H9 (cell line): Measurements from ENCODE around the gene GNAS-AS1. TPM values are rescaled to one million over a fixed set of nuclear protein-coding genes. Genes with fewer than 3 reads are reported as not detected.

Source experiments
- DNase-seq: peaks from one replicate; pipeline ENCODE4 v3.0.0-alpha.2; 2017
- H2AFZ ChIP-seq: one replicate; pipeline ENCODE4 v1.6.1; 2013; ENCODE audit warnings: mild to moderate bottlenecking, low read length, control low read depth, moderate library complexity
- H2AK5ac ChIP-seq: 2 replicates; pipeline ENCODE4 v1.6.1; 2013; ENCODE audit warnings: low read length, control low read depth, mixed read lengths; ENCODE audit not compliant: insufficient read length
- H2BK120ac ChIP-seq: one replicate; pipeline ENCODE4 v1.6.1; 2013; ENCODE audit warnings: low read depth, mild to moderate bottlenecking, low read length, control low read depth, inconsistent platforms; ENCODE audit not compliant: poor library complexity, severe bottlenecking
- H2BK12ac ChIP-seq: 2 replicates; pipeline ENCODE4 v1.6.1; 2013; ENCODE audit warnings: low read length, control low read depth, mixed read lengths, low read depth; ENCODE audit not compliant: insufficient read length
- H2BK15ac ChIP-seq: 2 replicates; pipeline ENCODE4 v1.6.1; 2013; ENCODE audit warnings: low read depth, low read length, control low read depth
- H2BK20ac ChIP-seq: one replicate; pipeline ENCODE4 v1.6.1; 2013; ENCODE audit warnings: low read depth, mild to moderate bottlenecking, low read length, control low read depth, inconsistent platforms; ENCODE audit not compliant: poor library complexity, severe bottlenecking
- H2BK5ac ChIP-seq: 2 replicates; pipeline ENCODE4 v1.6.1; 2013; ENCODE audit warnings: low read length, control low read depth, mixed read lengths; ENCODE audit not compliant: insufficient read length
- H3K14ac ChIP-seq: 2 replicates; pipeline ENCODE4 v1.6.1; 2013; ENCODE audit warnings: low read length, control low read depth; ENCODE audit not compliant: insufficient read depth
- H3K18ac ChIP-seq: 2 replicates; pipeline ENCODE4 v1.6.1; 2013; ENCODE audit warnings: low read depth, mild to moderate bottlenecking, mixed read lengths, low read length, control low read depth; ENCODE audit not compliant: insufficient read length
- H3K23ac ChIP-seq: 2 replicates; pipeline ENCODE4 v1.6.1; 2013; ENCODE audit warnings: low read length, control low read depth, mixed read lengths, low read depth; ENCODE audit not compliant: insufficient read length
- H3K23me2 ChIP-seq: 2 replicates; pipeline ENCODE4 v1.6.1; 2013; ENCODE audit warnings: low read depth, mild to moderate bottlenecking, mixed read lengths, low read length, control low read depth; ENCODE audit not compliant: insufficient read length, poor library complexity, severe bottlenecking
- H3K27ac ChIP-seq: 2 replicates; pipeline ENCODE4 v1.5.1; 2013; ENCODE audit warnings: low read length, control low read depth, mixed read lengths, low read depth; ENCODE audit not compliant: insufficient read length
- H3K27me3 ChIP-seq: 2 replicates; pipeline ENCODE4 v1.6.1; 2013; ENCODE audit warnings: low read length, control low read depth, inconsistent platforms; ENCODE audit not compliant: insufficient read depth
- H3K4ac ChIP-seq: 2 replicates; pipeline ENCODE4 v1.6.1; 2013; ENCODE audit warnings: low read depth, mild to moderate bottlenecking, control low read depth, inconsistent platforms, low read length, moderate library complexity
- H3K4me1 ChIP-seq: 2 replicates; pipeline ENCODE4 v1.6.1; 2013; ENCODE audit warnings: low read length, control low read depth, inconsistent platforms; ENCODE audit not compliant: insufficient read depth
- H3K4me2 ChIP-seq: 2 replicates; pipeline ENCODE4 v1.6.1; 2013; ENCODE audit warnings: low read length, control low read depth, mixed read lengths; ENCODE audit not compliant: insufficient read length, insufficient read depth
- H3K56ac ChIP-seq: 2 replicates; pipeline ENCODE4 v1.6.1; 2013; ENCODE audit warnings: low read depth, mild to moderate bottlenecking, mixed read lengths, low read length, control low read depth; ENCODE audit not compliant: insufficient read length
- H3K79me1 ChIP-seq: 2 replicates; pipeline ENCODE4 v1.6.1; 2013; ENCODE audit warnings: low read depth, mild to moderate bottlenecking, moderate library complexity, low read length, control low read depth, inconsistent platforms; ENCODE audit not compliant: insufficient read depth, poor library complexity, severe bottlenecking
- H3K79me2 ChIP-seq: 2 replicates; pipeline ENCODE4 v1.6.1; 2013; ENCODE audit warnings: low read length, control low read depth, inconsistent platforms; ENCODE audit not compliant: insufficient read depth
- H3K9ac ChIP-seq: 2 replicates; pipeline ENCODE4 v1.6.1; 2013; ENCODE audit warnings: low read length, control low read depth, mixed read lengths; ENCODE audit not compliant: insufficient read length; ENCODE audit errors: extremely low read depth
- H3K9me3 ChIP-seq: one replicate; pipeline ENCODE4 v1.6.1; 2013; ENCODE audit warnings: low read depth, low read length, inconsistent platforms; ENCODE audit not compliant: control insufficient read depth
- H3T11ph ChIP-seq: one replicate; pipeline ENCODE4 v1.6.1; 2013; ENCODE audit warnings: mild to moderate bottlenecking, low read length, control low read depth, inconsistent platforms
- H4K20me1 ChIP-seq: one replicate; pipeline ENCODE4 v1.6.1; 2013; ENCODE audit not compliant: control insufficient read depth, insufficient read length, insufficient read depth
- H4K5ac ChIP-seq: 2 replicates; pipeline ENCODE4 v1.6.1; 2013; ENCODE audit warnings: low read depth, mild to moderate bottlenecking, mixed read lengths, low read length, control low read depth; ENCODE audit not compliant: insufficient read length
- H4K8ac ChIP-seq: replicated peaks from 2 replicates; pipeline ENCODE4 v1.6.1; 2013; ENCODE audit warnings: low read length, control low read depth, mixed read lengths, low read depth; ENCODE audit not compliant: insufficient read length
- H4K91ac ChIP-seq: 2 replicates; pipeline ENCODE4 v1.6.1; 2013; ENCODE audit warnings: low read depth, mild to moderate bottlenecking, moderate library complexity, mixed read lengths, low read length, control low read depth; ENCODE audit not compliant: insufficient read length
- H3K27ac Mint-ChIP-seq, 3 experiments: 2 replicates in 2 of 3; 3 replicates in 1 of 3; pipeline ENCODE4 v1.8.0; 2020 to 2021; ENCODE audit warnings: mixed read lengths in 3 of 3, mild to moderate bottlenecking in 1 of 3, moderate library complexity in 1 of 3
- H3K27me3 Mint-ChIP-seq: 2 replicates; pipeline ENCODE4 v1.8.0; 2021; ENCODE audit warnings: low read depth, mild to moderate bottlenecking, moderate library complexity, mixed read lengths
- H3K36me3 Mint-ChIP-seq, 3 experiments: 2 replicates in 2 of 3; 3 replicates in 1 of 3; pipeline ENCODE4 v1.8.0; 2020 to 2021; ENCODE audit warnings: low read depth in 3 of 3, mixed read lengths in 3 of 3; ENCODE audit not compliant: insufficient read depth in 1 of 3
- H3K4me1 Mint-ChIP-seq, 2 experiments: 2 replicates each; pipeline ENCODE4 v1.8.0; 2020; ENCODE audit warnings: mixed read lengths in 2 of 2
- H3K4me3 Mint-ChIP-seq, 2 experiments: 2 replicates in 1 of 2; 3 replicates in 1 of 2; pipeline ENCODE4 v1.8.0; 2020 to 2021; ENCODE audit warnings: mild to moderate bottlenecking in 2 of 2, mixed read lengths in 2 of 2, moderate library complexity in 1 of 2
- H3K9me3 Mint-ChIP-seq, 2 experiments: 2 replicates in 1 of 2; 3 replicates in 1 of 2; pipeline ENCODE4 v1.8.0; 2020; ENCODE audit warnings: mild to moderate bottlenecking in 2 of 2, mixed read lengths in 2 of 2, moderate library complexity in 1 of 2
- CTCF ChIP-seq: fragments of 200-600 bp; sonication (generic); conservative IDR thresholded peaks from 3 replicates; pipeline ENCODE4 v1.8.0; 2021; ENCODE audit warnings: antibody characterized with exemption, mild to moderate bottlenecking
- WGBS: extraction: QIAGEN DNeasy Blood & Tissue Kit; methylation state at CpG from one replicate; pipeline ENCODE4 v1.1.7; 2013; ENCODE audit warnings: missing lambda C conversion rate, low lambda C conversion rate, mixed read lengths; ENCODE audit not compliant: insufficient read length; ENCODE audit errors: extremely low coverage; 5-methylcytosine and 5-hydroxymethylcytosine counted together
- total RNA-seq: library from RNA; stranded (reverse); gene quantifications from 2 replicates; pipeline ENCODE4 v1.2.1, GENCODE V29; 2021

Gene GNAS-AS1
- total RNA-seq, 1 experiment from 2014 or later = 11.3 TPM

DNA sequence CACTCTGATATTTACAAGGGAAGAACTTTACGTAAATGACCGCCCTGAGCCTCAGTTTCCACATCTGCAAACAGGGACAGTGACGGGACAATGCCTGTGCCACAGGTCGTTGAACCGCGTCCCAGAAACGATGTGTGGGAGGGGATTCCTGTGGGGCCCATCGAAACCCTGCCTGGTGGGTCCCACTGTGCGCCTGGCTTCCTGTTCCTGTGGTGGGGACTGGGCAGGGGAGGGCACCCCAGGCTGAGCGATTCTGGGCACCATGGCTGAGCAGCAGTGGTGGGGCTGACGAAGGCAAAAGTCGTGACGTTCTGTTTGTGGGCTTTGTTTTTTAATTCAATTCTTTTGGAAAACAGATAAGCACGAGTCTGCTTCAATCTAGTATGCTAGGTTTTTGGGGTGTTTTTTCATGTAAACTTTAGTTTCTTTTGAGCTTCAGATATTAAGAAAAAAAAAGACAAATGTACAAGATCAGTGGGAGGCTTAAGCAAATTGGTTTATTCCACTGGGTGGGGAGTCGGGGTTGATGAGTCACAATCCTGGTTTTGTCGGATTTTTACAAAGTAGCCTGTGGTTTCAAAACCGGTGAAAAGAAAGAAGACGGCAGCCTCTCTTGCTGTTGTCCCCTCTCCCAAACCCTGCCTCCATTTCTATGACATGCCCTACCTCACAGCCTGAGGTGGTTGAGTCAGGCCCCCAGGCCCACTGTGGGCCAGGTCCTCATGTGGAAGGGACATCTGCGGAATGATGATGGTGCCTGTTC is 40.4 kb downstream of the GNAS-AS1 start:
- WGBS = no CpG with 5 or more reads among the region's 19 CpGs
- H2AK5ac ChIP-seq = no peak overlapping the region
- no peak overlapping the region for H3T11ph ChIP-seq
- H2AFZ ChIP-seq = no peak overlapping the region
- Mint-ChIP-seq H3K27ac (no peak overlapping the region), H3K4me1 (peaks cover 30 to 40% of the 10 kb centered on the region in 2 experiments), H3K36me3 (peaks cover 0 to 4% (median 2%) of the 10 kb centered on the region in 3 experiments; a peak in 3 of 7 replicates), H3K4me3 (no peak overlapping the region), H3K9me3 (peaks cover 0 to 3% of the 10 kb centered on the region in 2 experiments; a peak in 1 of 5 replicates), H3K27me3 (peaks cover 17% of the 10 kb centered on the region)
- no peak overlapping the region for H3K4ac ChIP-seq
- H3K79me1 ChIP-seq = no peaks in the 10 kb centered on the region
- H2BK120ac ChIP-seq = no peak overlapping the region
- no peak overlapping the region; the same call in 1 of the 2 replicates for H3K14ac ChIP-seq
- no peak overlapping the region for H2BK5ac ChIP-seq
- no peak overlapping the region for H4K8ac ChIP-seq
- no peak overlapping the region for H4K91ac ChIP-seq
- no peaks in the 10 kb centered on the region for H3K79me2 ChIP-seq
- no peaks in the 10 kb centered on the region for H4K20me1 ChIP-seq
- no peak overlapping the region for H3K27ac ChIP-seq
- H3K4me1 ChIP-seq = no peaks in the 10 kb centered on the region
- H3K23ac ChIP-seq = no peak overlapping the region
- no peak overlapping the region for H2BK12ac ChIP-seq
- H3K9me3 ChIP-seq = no peaks in the 10 kb centered on the region
- no peak overlapping the region for H3K9ac ChIP-seq
- H3K4me2 ChIP-seq = no peak overlapping the region
- H3K23me2 ChIP-seq = no peaks in the 10 kb centered on the region
- H3K18ac ChIP-seq = no peak overlapping the region
- no peak overlapping the region for H4K5ac ChIP-seq
- no peak for DNase-seq
- no peak overlapping the region for H2BK15ac ChIP-seq
- no peak for TF ChIP-seq CTCF
- H2BK20ac ChIP-seq = no peak overlapping the region
- no peak overlapping the region for H3K56ac ChIP-seq
- no peaks in the 10 kb centered on the region for H3K27me3 ChIP-seq
